HG03354 (cell line): ENCODE results near the gene MAPRE2.
"Not testable (repeated sequence)": the region's sequence is repeated elsewhere in the genome, so short reads cannot be mapped to it uniquely, and the experiment has no call there.

Experiments used
- ATAC-seq: cut with Tn5 transposase; IDR thresholded peaks from one replicate; pipeline ENCODE4 v1.9.1; 2021; ENCODE audit warnings: mild to moderate bottlenecking; ENCODE audit not compliant: unreplicated experiment, poor library complexity, severe bottlenecking

Gene MAPRE2

DNA sequence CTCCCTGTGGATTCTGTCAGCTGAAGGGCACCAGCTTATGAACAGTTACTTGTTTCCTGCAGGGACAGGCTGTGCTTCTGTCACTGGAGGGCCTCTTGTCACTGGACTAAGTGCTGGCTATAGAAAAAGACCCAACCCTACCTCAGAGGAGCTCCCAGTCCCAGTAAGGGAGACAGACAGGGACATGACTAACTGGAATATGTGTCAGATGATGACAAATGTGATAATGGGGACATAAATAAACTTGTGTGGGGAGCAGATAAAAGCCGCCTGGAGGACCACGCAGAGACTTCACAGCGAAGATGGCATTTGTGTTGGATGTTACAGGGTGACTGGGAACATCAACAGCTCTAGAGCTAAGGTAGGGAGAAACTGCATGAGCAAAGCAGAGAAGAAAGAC, 95.0 kb downstream of the MAPRE2 start:
- no peak for ATAC-seq

DNA sequence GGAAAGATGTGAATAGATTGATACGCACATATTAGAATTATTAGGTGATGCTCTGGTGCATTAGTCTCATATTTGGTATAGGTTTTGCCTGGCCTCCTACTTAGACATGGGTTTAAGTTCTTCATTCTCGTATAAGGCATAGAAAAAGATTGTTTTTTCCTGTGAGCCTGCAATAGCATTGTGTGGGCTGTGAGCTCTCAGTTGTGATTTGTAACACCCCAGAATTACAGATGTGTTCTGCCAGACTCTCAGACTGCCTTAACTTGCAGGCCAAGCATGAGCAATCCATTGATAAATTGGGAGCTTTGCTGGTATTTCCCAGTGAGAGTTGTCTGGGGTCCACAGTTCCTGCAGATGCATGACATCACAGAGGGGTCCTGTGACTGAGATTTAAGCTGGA, 95.7 kb downstream of the MAPRE2 start:
- no peak for ATAC-seq

DNA sequence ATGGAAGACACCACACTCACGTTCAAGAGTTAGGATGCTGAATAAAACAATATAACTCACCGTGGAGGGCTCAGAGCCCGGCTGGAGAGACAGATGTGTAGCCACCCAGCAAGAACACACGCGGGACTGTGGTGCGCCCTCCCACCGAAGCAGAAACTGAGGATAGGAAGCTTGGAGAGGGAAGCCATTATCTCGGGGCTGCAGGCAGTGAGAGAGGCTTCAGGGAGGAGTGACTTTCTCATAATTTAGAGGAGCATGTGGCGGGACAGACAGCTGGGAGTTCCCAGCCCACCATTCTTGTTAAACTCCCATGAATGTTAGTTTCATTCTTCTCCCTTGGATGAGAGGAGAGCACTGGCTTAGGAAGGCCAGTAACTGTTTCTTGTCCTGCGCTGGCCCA, 96.4 kb downstream of the MAPRE2 start:
- ATAC-seq: no peak

DNA sequence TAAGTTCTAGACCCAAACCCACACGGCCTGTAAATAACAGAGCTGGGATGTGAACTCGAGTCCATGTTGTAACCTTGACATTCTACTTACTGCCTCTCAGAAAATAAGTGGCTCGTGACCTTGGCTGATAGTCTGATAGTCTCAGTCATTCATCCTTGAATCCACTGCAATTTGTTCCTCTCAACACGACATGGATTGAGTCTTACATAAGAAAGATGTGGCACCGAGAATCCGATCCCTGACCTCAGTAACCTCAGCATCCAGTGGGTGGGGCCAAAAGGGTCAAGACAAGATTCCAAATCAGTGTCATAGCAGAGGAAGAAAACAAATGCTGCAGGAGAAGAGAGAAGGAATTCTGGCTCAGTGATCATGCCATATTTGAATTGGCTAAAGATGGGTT, 97.6 kb downstream of the MAPRE2 start:
- ATAC-seq: no peak

DNA sequence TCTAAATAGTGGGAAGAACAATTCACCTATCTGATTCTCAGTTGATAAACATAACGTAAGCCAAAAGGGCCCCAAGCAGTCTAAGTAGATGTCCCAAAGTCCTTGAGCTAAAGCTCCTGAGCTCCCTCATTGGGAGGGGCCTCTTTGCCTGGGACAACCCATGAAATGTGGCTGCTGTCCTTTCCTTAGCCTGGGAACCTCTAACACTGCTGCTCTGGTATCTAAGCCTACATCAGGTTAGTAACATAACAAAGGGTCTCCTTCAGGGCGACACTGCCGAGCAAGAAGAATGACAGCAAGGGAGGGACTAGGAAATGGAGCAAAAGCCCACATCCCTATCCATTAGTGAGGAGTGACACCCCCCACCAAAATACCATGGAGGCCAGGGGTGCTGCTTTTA, 98.3 kb downstream of the MAPRE2 start:
- ATAC-seq: no peak

DNA sequence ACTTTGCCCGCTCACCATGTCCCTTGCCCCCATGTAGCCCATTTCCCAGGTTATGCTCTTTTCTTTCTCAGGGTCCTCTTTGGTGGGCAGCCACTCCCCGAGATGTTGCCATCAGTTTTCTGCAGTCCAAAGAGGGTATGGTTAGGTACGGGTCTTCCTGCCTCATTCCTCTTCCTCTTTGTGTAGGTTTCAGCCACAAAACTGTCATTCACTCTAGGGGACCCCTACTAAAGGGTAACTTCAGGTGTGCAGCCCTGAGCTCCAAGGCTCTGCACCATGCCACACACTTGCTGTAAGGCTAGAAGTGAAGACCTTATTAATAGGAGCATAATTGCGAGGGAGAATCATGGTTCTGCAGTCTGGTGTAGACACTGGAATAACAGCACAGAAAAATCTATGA, 99.9 kb downstream of the MAPRE2 start:
- no peak for ATAC-seq

DNA sequence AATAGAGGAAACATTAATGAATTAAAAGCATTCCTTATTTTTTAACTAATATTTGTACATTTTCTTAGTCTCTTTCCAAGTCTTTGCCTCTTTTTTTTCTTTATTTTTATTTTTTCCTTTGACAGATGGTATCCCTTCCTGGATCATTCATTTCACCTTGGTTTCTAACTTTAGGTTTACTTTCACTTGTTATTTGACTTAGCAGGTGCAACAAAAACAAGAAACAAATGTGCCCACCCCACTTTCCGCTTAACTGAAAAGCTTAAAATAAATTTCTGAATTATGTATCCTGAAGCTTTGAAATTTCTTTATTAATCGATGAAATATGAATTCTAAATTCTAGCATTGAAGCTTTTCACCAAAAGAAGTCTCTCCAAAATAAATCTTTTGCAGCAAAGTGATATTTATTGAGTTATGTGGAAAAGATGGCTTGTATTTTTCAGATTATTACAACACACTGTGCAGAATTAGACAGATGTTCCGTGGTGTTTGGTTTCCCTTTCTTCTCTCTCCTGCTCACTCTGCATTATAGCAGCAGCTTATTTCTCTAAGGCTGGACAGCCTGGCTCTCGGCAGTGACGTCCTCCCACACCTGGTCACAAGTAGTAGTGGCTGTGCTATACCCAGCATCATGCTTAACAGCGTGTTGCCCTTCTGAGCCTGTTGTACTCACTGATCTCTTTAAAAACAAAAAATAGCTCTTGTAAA, 100.5 kb downstream of the MAPRE2 start:
- no peak for ATAC-seq

DNA sequence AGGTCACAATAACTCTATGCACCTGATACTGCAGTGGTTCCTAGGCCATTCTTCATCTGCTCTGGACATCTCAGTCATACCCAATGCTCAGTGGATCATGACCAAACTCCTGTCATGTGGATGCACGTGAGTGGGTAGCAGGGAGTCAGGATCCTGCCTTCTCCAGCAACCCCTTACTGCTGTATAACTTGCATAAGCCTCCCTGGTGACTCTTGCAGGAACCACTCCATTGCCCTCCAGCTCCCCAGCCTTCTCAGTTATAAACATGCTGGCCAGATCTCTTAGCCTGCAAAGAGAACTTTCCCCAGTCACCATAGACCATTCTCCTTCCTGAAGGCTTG, 101.0 kb downstream of the MAPRE2 start:
- ATAC-seq: no peak

DNA sequence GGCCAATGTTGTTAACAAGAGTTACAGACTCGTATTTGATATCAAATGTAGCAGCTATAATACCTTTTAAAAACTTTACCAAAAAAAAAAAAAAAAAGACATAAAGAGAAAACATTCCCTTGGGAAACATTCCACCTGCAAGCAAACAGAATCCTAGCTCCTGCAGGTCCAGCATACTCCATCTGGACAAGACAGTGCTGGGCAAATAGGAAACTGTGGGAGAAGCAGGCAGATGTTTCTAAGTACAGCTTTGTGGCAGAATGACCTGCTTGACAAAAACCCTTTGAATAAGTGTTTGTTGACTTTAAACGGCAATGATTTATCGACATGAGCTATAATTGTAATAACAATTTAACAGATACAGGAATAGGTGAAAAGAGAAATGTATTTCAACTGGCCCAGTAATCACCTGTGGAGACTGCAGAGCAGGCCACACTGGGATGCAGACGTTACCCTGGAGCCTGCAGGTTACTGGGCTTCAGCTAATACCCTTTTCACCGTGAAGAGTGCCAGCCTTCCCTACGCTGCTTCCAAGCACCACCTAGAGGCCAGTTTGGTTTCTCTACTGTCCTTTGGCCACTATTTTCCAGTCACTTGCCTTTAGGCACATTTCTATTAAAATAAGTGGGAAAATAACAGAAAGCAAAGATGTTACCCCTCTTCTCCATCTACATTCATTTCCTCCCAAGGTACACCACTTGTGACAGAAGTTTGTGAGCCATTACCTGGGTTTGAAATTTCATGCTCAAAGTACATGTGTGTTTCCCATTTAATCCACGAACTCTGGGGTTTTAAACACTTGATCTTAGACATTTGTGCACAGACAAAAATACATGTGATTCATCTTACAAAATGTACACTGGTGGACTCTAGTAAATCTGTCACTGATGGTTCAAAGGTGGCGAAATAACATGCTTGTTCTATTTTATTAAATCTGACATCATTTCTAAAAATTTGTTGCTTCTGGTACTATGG, 102.7 kb downstream of the MAPRE2 start:
- peak; percentile 69 for ATAC-seq

DNA sequence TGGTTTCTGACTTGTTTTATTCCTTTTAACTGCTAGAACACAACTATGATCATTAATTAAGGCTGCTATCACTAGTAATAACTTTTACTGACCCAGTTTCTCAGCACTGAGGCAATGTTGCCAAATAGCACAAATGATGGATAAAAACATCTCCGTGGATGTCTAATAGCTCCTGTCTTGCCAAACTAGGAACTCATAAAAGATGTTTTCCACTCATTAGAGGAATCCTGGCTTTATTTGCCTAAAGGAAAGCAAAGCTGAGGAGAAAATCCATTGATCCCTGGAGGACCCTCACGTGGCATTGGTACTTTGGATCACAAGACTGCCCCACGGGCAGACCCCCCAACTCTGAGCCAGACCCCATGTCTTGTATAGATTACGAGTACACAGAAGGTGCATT, 103.5 kb downstream of the MAPRE2 start:
- no peak for ATAC-seq

DNA sequence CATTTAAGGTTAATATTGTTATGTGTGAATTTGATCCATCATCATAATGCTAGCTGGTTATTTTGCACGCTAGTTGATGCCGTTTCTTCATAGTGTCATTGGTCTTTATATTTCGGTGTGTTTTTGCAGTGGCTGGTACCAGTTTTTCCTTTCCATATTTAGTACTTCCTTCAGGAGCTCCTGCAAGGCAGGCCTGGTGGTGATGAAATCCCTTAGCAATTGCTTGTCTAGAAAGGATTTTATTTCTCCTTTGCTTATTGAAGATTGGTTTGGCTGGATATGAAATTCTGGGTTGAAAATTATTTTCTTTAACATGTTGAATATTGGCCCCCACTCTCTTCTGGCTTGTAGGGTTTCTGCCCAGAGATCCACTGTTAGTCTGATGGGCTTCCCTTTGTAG, 109.0 kb downstream of the MAPRE2 start:
- not testable (repeated sequence) for ATAC-seq

DNA sequence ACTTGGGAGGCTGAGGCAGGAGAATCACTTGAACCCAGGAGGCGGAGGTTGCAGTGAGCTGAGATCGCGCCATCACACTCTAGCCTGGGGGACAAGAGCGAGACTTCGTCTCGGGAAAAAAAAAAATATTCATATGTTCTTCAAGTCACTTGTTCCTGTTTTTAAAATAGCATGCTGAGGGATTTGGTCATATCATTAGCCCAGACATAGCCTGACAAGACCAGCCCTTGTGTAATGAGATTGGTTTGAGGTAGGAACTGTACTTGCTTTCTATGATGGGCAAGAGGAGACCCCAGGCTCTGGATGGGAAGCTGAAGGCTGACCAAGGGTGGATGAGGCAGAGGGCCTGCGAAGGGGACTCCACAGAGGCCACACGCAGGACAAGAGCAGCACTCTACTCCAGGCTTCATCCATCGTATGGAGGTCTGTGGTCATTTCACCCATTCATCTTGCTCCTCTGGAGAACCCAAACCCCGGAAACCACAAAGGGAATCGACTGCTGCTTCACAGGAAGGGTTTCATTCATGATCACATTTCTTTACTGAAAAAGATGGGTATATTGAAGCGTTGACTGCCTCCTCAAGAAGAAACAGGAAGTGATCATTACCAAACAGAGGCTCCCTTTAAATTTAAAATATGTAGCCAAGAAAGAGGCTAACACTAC, 112.5 kb downstream of the MAPRE2 start:
- no peak for ATAC-seq

DNA sequence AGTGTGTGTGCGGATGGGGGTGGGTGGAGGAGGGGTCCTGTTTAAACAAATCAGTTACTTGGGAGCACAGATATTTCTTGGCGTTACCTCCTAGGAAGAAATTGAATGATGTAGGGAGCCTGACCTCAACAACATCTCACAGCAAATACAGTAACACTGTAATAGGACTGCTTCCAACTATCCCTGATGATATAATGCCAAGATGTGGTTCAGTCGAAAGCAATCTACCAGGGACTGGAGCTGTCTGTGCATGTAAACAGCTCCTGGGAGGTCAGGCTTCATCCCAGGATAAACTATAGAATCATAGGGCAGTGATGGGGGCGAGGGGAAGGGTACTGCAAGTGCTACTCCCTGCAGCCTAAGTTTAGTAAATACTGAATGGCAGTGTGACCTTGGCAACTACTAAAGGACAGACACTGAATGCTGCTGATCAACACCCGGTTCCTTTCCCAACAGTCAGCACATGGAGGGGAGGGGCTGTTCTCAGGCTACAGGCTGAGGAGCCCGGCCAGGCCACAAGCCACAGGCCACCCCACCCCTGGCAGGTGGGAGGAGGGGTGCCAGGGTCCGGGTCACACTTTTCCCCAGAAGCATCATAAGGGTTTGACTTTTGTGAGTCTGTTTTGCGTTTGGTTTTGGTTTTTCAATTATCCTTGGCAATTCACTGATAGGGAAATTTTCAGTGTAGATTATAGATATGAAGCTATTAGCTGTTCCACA, 114.3 kb downstream of the MAPRE2 start:
- ATAC-seq: no peak

DNA sequence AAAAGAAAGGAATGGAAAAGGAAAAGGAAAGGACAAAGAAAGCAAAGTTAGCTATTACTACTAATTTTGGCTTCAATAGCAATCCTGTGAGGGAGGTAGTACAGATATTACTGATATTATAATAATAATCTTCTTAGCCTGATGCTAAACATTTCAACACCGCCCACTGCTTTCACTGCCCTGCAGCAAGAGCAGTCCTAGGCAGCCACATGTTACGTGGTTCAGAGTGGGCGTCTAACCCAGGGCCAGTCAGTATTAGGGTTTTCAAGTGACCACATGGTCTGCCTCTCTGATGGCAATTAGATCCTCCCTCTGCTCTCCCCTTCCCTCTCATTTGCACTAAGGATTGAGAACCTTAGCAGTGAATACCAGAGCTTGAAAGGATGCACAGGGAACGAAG, 116.0 kb downstream of the MAPRE2 start:
- no peak for ATAC-seq

DNA sequence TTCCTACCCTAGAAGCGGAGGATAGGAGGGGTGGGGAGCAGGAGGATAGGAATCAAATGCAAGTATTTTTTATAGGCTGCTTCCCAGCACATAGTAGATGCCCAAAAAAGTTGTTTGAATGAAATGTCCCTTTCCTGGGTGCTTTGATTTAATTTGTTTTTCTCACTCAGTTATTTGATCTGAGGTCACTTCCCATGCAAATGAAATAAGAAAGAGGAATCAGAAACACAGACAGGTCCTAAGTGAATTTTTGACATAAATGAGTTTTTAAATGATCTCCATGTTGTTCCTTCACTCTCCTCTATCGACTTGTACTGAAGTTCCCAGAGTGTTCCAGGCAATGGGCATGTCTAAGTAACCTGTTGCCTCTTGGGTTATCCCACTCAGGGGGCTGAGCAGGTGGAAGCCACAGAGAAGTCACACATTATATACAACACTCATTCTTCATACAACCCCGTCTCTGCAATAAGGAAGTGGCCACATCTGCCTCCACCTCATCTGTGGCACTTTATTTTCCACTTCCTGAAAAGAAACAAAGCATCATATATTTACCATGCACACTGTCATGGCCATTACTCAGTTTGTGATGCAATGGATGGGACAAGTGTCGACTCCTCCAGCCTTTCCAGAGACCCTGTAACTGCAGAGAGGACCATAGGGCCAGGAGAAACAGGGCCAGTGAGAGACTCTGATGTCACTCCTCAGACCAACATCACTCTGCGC, 117.7 kb downstream of the MAPRE2 start:
- ATAC-seq: peak; percentile 79

DNA sequence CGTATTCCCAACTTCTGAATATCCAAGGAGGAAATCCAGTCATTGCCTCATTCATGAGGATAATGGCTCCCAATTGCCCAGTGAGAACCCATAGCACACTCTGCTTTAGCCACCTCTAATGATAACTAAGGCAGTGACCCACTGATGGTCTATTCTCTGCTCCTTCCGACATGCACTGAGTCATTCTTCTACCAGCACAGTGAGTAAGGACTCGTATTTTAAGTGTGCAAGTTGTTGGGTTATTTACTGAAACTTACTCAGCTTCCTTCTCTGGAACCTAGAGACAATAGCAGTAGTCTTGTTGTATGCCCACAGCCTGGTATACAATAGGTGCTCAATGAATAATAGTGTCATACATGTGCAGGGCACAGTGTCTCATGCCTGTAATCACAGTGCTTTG, 118.6 kb downstream of the MAPRE2 start:
- ATAC-seq: peak; percentile 71

DNA sequence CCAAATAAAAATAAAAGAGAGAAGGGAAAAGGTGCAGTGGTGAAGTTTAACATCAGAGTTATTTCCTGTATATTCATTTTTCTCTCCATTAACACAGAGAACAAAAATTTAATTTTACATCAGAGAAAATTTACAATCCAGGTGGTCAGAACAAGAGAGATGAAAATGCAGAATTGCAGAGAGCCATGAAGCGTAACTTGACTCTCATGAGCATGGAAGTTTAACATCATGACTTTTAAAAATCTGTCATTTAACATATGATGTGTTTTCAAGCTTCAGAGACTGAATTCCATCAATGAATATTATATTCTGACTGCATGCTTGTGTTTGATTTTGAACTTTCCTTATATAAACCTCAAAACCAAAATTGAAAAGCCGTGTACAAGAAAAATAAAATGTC, 120.3 kb downstream of the MAPRE2 start:
- no peak for ATAC-seq

DNA sequence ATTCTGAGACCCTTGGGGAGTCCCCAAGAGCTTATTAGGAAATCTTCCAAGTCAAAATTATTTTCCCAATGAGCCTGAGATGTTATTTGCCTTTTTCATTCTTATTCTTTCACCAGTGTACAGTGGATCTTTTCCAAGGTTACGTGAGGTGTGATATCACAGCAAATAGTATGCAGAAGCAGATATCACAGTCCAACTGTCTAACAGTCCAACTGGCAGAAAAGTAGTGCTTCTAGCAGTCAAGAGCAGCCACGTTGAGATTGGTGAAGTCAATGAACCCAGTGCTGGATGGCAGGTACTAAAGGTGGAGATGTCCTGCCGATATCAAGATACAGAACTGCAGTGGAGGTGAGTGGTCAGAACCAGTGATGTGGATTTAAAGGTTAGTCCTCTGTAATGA, 120.7 kb downstream of the MAPRE2 start:
- no peak for ATAC-seq

DNA sequence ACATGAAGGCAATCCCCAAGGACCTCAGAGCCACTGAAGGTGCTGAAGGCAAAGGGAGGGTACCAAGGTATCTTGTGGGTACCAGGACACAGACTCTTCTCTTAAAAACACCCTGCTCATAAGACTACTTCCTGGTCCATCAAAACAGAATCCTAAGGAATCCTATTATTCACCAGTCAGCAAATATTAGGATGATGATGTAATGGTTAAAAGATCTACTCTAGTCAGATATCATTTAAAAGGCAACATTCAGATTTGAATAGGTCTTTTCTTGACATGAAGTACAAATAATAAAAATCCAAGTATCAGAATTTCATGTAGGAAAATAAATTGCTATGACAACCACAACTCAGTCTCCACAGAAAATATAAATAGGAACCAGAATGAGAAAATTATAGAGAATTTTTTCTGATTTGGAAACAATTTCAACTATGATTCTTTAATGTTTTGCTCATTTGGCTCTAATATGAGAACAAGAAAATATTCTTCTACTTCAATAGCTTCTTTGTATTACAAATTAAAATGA, 121.9 kb downstream of the MAPRE2 start:
- no peak for ATAC-seq
